Measurements from ENCODE around the gene FMN2. TPM values are rescaled to one million over a fixed set of nuclear protein-coding genes. Genes with fewer than 3 reads are reported as not detected.
A peak's percentile ranks its signal among the peaks of the same experiment; 100 is the strongest.

Gene FMN2
- total and polyA plus RNA-seq, 2 donors (not counting 1 experiment from before 2014, with no cell fraction given), result 8.0 to 13.7 TPM

DNA sequence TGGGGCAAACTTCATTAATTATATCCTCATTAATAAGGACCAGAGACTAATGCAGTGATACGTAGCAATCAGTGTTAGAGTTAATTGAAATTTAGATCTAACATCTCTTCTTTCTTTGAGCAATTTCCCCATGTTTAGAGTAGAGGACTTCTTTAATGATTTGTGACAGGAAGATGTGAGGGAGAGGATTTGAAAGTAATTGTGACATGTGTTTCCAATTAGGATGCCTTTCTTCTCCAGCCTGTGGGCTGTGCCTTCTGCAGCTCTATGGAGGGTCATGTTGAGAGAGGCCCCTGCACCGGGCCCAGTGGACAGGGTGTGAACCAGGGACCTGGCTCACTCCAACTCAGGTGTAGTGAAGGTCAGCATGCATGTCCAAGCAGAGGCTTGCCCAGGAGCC lies 417.3 kb downstream of the FMN2 start:
- Histone ChIP-seq H3K4me3 (replicated peaks in 1 of 4; ENCODE audit: control extremely low read depth in 1 of 4, insufficient read depth in 1 of 4, low read depth in 3 of 4, low read length in 4 of 4) (no peak overlapping the region), H3K27me3 (ENCODE audit: control insufficient read depth, insufficient read depth, low read length) (no peaks in the 10 kb centered on the region), H3K9me3 (ENCODE audit: control insufficient read depth, insufficient read depth, low read depth, low read length) (no peaks in the 10 kb centered on the region), H3K9ac (ENCODE audit: insufficient read depth, low read length) (no peak overlapping the region), H3K27ac (ENCODE audit: insufficient read depth, low read length) (no peak overlapping the region), H4K20me1 (ENCODE audit: control insufficient read depth, extremely low read depth, insufficient read depth, low read length) (no peaks in the 10 kb centered on the region), H3K36me3 (ENCODE audit: control insufficient read depth, insufficient read depth, low read length) (no peaks in the 10 kb centered on the region), H3K4me1 (ENCODE audit: control insufficient read depth, extremely low read depth, insufficient read depth, low read length) (no peaks in the 10 kb centered on the region), H3K79me2 (ENCODE audit: control insufficient read depth, insufficient read depth, low read length) (no peaks in the 10 kb centered on the region), H2AFZ (ENCODE audit: low read length) (no peak overlapping the region), H3K4me2 (ENCODE audit: extremely low read depth, insufficient read depth, low read length) (no peak overlapping the region)
- no peak for TF ChIP-seq EZH2 (IDR thresholded peaks at IDR 0.05; ENCODE audit: low read length, missing control alignments)
- TF ChIP-seq, protein P1, sequence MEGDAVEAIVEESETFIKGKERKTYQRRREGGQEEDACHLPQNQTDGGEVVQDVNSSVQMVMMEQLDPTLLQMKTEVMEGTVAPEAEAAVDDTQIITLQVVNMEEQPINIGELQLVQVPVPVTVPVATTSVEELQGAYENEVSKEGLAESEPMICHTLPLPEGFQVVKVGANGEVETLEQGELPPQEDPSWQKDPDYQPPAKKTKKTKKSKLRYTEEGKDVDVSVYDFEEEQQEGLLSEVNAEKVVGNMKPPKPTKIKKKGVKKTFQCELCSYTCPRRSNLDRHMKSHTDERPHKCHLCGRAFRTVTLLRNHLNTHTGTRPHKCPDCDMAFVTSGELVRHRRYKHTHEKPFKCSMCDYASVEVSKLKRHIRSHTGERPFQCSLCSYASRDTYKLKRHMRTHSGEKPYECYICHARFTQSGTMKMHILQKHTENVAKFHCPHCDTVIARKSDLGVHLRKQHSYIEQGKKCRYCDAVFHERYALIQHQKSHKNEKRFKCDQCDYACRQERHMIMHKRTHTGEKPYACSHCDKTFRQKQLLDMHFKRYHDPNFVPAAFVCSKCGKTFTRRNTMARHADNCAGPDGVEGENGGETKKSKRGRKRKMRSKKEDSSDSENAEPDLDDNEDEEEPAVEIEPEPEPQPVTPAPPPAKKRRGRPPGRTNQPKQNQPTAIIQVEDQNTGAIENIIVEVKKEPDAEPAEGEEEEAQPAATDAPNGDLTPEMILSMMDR (conservative IDR thresholded peaks at IDR 0.05 in 1 of 2, IDR thresholded peaks at IDR 0.05 in 1 of 2; ENCODE audit: low read depth in 1 of 2, low read length in 2 of 2), result no peak
- no peak for DNase-seq (ENCODE audit: low read depth in 2 of 2)

DNA sequence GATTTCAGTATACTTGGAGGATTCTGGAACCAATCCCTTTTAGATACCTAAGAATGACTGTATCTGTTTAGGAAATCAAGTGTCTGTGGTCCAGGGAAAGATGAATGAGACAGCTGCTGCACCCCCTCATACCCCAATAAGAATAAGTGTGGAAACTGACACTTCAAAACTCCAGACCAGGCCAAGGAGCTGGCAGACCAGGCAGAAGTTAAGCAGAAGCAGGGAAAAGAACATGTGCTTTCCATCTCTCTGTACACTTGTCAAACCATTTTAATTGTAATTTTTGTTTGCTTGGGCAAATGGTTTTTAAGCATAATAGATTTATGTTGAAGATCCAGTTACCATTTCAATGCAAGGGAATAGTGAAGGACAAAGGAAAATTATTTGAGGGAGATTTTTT lies 420.1 kb downstream of the FMN2 start:
- H3K27ac ChIP-seq (ENCODE audit: insufficient read depth, low read length), result no peak overlapping the region
- no peak overlapping the region for H2AFZ ChIP-seq (ENCODE audit: low read length)
- H3K27me3 ChIP-seq (ENCODE audit: control insufficient read depth, insufficient read depth, low read length), result no peaks in the 10 kb centered on the region
- no peaks in the 10 kb centered on the region for H3K9me3 ChIP-seq (ENCODE audit: control insufficient read depth, insufficient read depth, low read depth, low read length)
- H3K79me2 ChIP-seq (ENCODE audit: control insufficient read depth, insufficient read depth, low read length), result no peaks in the 10 kb centered on the region
- TF ChIP-seq, protein P1 (conservative IDR thresholded peaks at IDR 0.05 in 1 of 2, IDR thresholded peaks at IDR 0.05 in 1 of 2; ENCODE audit: low read depth in 1 of 2, low read length in 2 of 2), result no peak
- no peak for TF ChIP-seq EZH2 (IDR thresholded peaks at IDR 0.05; ENCODE audit: low read length, missing control alignments)
- H3K4me1 ChIP-seq (ENCODE audit: control insufficient read depth, extremely low read depth, insufficient read depth, low read length), result no peaks in the 10 kb centered on the region
- H3K4me3 ChIP-seq (replicated peaks in 1 of 4; ENCODE audit: control extremely low read depth in 1 of 4, insufficient read depth in 1 of 4, low read depth in 3 of 4, low read length in 4 of 4), result no peak overlapping the region
- H3K9ac ChIP-seq (ENCODE audit: insufficient read depth, low read length), result no peak overlapping the region
- H4K20me1 ChIP-seq (ENCODE audit: control insufficient read depth, extremely low read depth, insufficient read depth, low read length), result no peaks in the 10 kb centered on the region
- H3K4me2 ChIP-seq (ENCODE audit: extremely low read depth, insufficient read depth, low read length), result no peak overlapping the region
- H3K36me3 ChIP-seq (ENCODE audit: control insufficient read depth, insufficient read depth, low read length), result no peaks in the 10 kb centered on the region
- DNase-seq (ENCODE audit: low read depth in 2 of 2), result no peak

DNA sequence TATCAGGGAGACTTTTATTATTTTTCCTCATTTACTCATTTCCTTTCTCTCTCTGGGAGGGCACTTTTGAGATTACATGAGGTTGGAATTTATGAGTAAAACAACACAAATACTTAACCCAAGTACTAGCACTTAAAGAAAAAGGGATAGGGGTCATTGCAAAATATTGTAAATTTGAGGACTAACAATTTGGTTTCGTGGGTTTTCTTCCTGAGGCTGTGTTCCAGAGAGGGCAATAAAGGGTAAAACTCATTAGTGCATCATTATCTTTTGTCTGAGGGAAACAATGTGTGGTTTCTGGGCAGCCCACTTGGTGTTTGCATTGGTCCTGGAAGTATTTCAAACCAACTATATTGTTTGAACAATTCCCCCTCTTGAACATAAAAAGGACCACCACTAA lies 423.8 kb downstream of the FMN2 start:
- Histone ChIP-seq H3K9me3 (ENCODE audit: control insufficient read depth, insufficient read depth, low read depth, low read length) (no peaks in the 10 kb centered on the region), H4K20me1 (ENCODE audit: control insufficient read depth, extremely low read depth, insufficient read depth, low read length) (no peaks in the 10 kb centered on the region), H3K79me2 (ENCODE audit: control insufficient read depth, insufficient read depth, low read length) (no peaks in the 10 kb centered on the region), H3K4me2 (ENCODE audit: extremely low read depth, insufficient read depth, low read length) (no peak overlapping the region), H3K27me3 (ENCODE audit: control insufficient read depth, insufficient read depth, low read length) (no peaks in the 10 kb centered on the region), H3K4me1 (ENCODE audit: control insufficient read depth, extremely low read depth, insufficient read depth, low read length) (no peaks in the 10 kb centered on the region), H3K4me3 (replicated peaks in 1 of 4; ENCODE audit: control extremely low read depth in 1 of 4, insufficient read depth in 1 of 4, low read depth in 3 of 4, low read length in 4 of 4) (no peak overlapping the region), H3K36me3 (ENCODE audit: control insufficient read depth, insufficient read depth, low read length) (no peaks in the 10 kb centered on the region), H3K27ac (ENCODE audit: insufficient read depth, low read length) (no peak overlapping the region), H2AFZ (ENCODE audit: low read length) (no peak overlapping the region), H3K9ac (ENCODE audit: insufficient read depth, low read length) (no peak overlapping the region)
- TF ChIP-seq, protein P1 (conservative IDR thresholded peaks at IDR 0.05 in 1 of 2, IDR thresholded peaks at IDR 0.05 in 1 of 2; ENCODE audit: low read depth in 1 of 2, low read length in 2 of 2), result no peak
- no peak for TF ChIP-seq EZH2 (IDR thresholded peaks at IDR 0.05; ENCODE audit: low read length, missing control alignments)
- DNase-seq (ENCODE audit: low read depth in 2 of 2), result peak in 1 of 2 donors; percentile 89
